SK-N-SH (cell line): ENCODE data around the gene CACNA2D1.

Source experiments
- CHD2 ChIP-seq: fragments of 150-350 bp; IDR thresholded peaks from 2 replicates; pipeline ENCODE4 v1.6.1; 2018; ENCODE audit warnings: low read length; ENCODE audit not compliant: partially characterized antibody
- EZH2phosphoT487 ChIP-seq: fragments of 200-600 bp; sonication (generic); IDR thresholded peaks from 2 replicates; pipeline ENCODE4 v1.6.1; 2017; ENCODE audit warnings: low read depth, mixed run types, mild to moderate bottlenecking, antibody characterized with exemption, moderate library complexity, borderline replicate concordance
- TAF1 ChIP-seq: IDR thresholded peaks from 2 replicates; pipeline ENCODE4 v1.6.1; 2012; ENCODE audit warnings: low read depth, mild to moderate bottlenecking, low read length, moderate library complexity, borderline replicate concordance
- TF ChIP-seq, protein P1 (sequence below): IDR thresholded peaks from 2 replicates; pipeline ENCODE4 v1.4.0; 2012; ENCODE audit warnings: low read depth, borderline replicate concordance
- TF ChIP-seq, protein P2 (sequence below): fragments of 200-600 bp; sonication (generic); IDR thresholded peaks from 2 replicates; pipeline ENCODE4 v1.6.1; 2017; ENCODE audit warnings: antibody characterized with exemption, mild to moderate bottlenecking, moderate library complexity

DNA sequence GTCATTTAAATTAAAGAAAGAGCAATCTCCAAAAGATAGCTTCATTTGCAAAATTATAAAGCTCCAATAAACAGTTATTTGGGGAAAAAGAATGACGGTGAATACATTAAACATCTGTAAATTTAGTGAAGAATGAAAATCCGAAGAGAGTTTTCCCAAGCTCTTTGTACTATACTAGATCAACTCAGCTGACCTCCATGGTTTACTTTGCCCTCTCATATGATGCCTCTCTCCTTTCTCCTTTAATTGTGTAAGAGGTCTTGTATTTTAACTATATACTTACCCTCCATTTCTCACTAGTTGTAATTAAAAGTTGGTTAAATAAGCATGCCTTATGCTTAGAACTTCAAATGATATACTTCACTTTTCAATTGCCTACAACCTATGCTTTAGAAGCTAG lies 125.8 kb downstream of the CACNA2D1 start:
- TF ChIP-seq CHD2 (no peak), EZH2phosphoT487 (no peak), TAF1 (no peak)
- TF ChIP-seq, protein P1, sequence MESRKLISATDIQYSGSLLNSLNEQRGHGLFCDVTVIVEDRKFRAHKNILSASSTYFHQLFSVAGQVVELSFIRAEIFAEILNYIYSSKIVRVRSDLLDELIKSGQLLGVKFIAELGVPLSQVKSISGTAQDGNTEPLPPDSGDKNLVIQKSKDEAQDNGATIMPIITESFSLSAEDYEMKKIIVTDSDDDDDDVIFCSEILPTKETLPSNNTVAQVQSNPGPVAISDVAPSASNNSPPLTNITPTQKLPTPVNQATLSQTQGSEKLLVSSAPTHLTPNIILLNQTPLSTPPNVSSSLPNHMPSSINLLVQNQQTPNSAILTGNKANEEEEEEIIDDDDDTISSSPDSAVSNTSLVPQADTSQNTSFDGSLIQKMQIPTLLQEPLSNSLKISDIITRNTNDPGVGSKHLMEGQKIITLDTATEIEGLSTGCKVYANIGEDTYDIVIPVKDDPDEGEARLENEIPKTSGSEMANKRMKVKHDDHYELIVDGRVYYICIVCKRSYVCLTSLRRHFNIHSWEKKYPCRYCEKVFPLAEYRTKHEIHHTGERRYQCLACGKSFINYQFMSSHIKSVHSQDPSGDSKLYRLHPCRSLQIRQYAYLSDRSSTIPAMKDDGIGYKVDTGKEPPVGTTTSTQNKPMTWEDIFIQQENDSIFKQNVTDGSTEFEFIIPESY, result no peak
- TF ChIP-seq, protein P2, sequence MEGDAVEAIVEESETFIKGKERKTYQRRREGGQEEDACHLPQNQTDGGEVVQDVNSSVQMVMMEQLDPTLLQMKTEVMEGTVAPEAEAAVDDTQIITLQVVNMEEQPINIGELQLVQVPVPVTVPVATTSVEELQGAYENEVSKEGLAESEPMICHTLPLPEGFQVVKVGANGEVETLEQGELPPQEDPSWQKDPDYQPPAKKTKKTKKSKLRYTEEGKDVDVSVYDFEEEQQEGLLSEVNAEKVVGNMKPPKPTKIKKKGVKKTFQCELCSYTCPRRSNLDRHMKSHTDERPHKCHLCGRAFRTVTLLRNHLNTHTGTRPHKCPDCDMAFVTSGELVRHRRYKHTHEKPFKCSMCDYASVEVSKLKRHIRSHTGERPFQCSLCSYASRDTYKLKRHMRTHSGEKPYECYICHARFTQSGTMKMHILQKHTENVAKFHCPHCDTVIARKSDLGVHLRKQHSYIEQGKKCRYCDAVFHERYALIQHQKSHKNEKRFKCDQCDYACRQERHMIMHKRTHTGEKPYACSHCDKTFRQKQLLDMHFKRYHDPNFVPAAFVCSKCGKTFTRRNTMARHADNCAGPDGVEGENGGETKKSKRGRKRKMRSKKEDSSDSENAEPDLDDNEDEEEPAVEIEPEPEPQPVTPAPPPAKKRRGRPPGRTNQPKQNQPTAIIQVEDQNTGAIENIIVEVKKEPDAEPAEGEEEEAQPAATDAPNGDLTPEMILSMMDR, result no peak
